VCaP (cell line): ENCODE results near the gene MTSS2.

Experiments used
- H3K27ac ChIP-seq: fragments of 450-650 bp; 2 replicates; pipeline ENCODE4 v1.5.1; 2017
- CTCF ChIP-seq: fragments of 450-650 bp; conservative IDR thresholded peaks from 2 replicates; pipeline ENCODE4 v1.5.1; 2017; ENCODE audit warnings: mild to moderate bottlenecking, moderate library complexity

The MTSS2 gene

GRCh38 chr16:70638814-70639792 lies 46.8 kb downstream of the MTSS2 start:
- TF ChIP-seq CTCF: no peak
- H3K27ac ChIP-seq: no peak overlapping the region
